Keratinocyte (primary cell): ENCODE measurements around the gene TIMM8A. TPM values are rescaled to one million over a fixed set of nuclear protein-coding genes. Genes with fewer than 3 reads are reported as not detected.

ENCODE experiments used
- DNase-seq: peaks from one replicate; pipeline ENCODE4 v3.0.0-alpha.2; 2011; ENCODE audit warnings: low read depth, missing footprints, low spot score
- FAIRE-seq: peaks from 2 replicates; lab custom pipeline; 2011; peaks lifted over from hg19 to GRCh38; lab: Jason Lieb, UNC
- H2AFZ ChIP-seq: 2 replicates; pipeline ENCODE4 v1.6.0; 2012; ENCODE audit warnings: low read length, control low read depth, inconsistent platforms; ENCODE audit not compliant: control insufficient read depth
- H3K27ac ChIP-seq: 2 replicates; pipeline ENCODE4 v1.5.1; 2011; ENCODE audit warnings: low read length; ENCODE audit not compliant: control insufficient read depth, insufficient read depth
- H3K27me3 ChIP-seq: 3 replicates; pipeline ENCODE4 v1.6.0; 2011; ENCODE audit warnings: low read length; ENCODE audit not compliant: control insufficient read depth, insufficient read depth; ENCODE audit errors: extremely low read depth
- H3K36me3 ChIP-seq, 2 experiments: 2 replicates in 1 of 2; 3 replicates in 1 of 2; pipeline ENCODE4 v1.5.1; 2011; ENCODE audit warnings: low read length in 2 of 2, mild to moderate bottlenecking in 1 of 2; ENCODE audit not compliant: control insufficient read depth in 2 of 2, insufficient read depth in 2 of 2; ENCODE audit errors: extremely low read depth in 1 of 2
- H3K4me1 ChIP-seq: 3 replicates; pipeline ENCODE4 v1.5.1; 2011; ENCODE audit warnings: low read length; ENCODE audit not compliant: control insufficient read depth, insufficient read depth; ENCODE audit errors: extremely low read depth
- H3K4me2 ChIP-seq: 3 replicates; pipeline ENCODE4 v1.6.0; 2011; ENCODE audit warnings: low read depth, low read length; ENCODE audit not compliant: control insufficient read depth, insufficient read depth; ENCODE audit errors: extremely low read depth
- H3K4me3 ChIP-seq, 3 experiments: fragments of 200-600 bp in 1 of 3; sonication (generic) in 1 of 3; 2 replicates in 2 of 3; 3 replicates in 1 of 3; pipeline ENCODE4 v1.5.1; 2011 to 2016; ENCODE audit warnings: low read length in 3 of 3, mild to moderate bottlenecking in 3 of 3, control low read depth in 2 of 3, inconsistent platforms in 1 of 3, low read depth in 1 of 3, mixed read lengths in 1 of 3, mixed run types in 1 of 3, moderate library complexity in 1 of 3; ENCODE audit not compliant: control insufficient read depth in 2 of 3, insufficient read depth in 2 of 3; ENCODE audit errors: extremely low read depth in 1 of 3
- H3K79me2 ChIP-seq: 2 replicates; pipeline ENCODE4 v1.6.0; 2012; ENCODE audit warnings: low read length; ENCODE audit not compliant: control insufficient read depth, insufficient read depth
- H3K9ac ChIP-seq: 3 replicates; pipeline ENCODE4 v1.6.0; 2011; ENCODE audit warnings: low read length; ENCODE audit not compliant: control insufficient read depth, insufficient read depth; ENCODE audit errors: extremely low read depth
- H3K9me1 ChIP-seq: 3 replicates; pipeline ENCODE4 v1.6.0; 2011; ENCODE audit warnings: low read length; ENCODE audit not compliant: control insufficient read depth, insufficient read depth; ENCODE audit errors: extremely low read depth
- H3K9me3 ChIP-seq: 2 replicates; pipeline ENCODE4 v1.5.1; 2012; ENCODE audit warnings: low read depth, low read length; ENCODE audit not compliant: control insufficient read depth
- H4K20me1 ChIP-seq: 3 replicates; pipeline ENCODE4 v1.6.0; 2011; ENCODE audit warnings: low read length; ENCODE audit not compliant: control insufficient read depth, insufficient read depth; ENCODE audit errors: extremely low read depth
- CTCF ChIP-seq, 3 experiments: IDR thresholded peaks in 1 of 3; conservative IDR thresholded peaks in 1 of 3; optimal IDR thresholded peaks in 1 of 3; 2 replicates in 2 of 3; 3 replicates in 1 of 3; pipeline versions ENCODE3 to v1.5.1; 2011; ENCODE audit warnings: low read length in 3 of 3, mild to moderate bottlenecking in 3 of 3, moderate library complexity in 2 of 3, control low read depth in 1 of 3, inconsistent platforms in 1 of 3; ENCODE audit not compliant: insufficient read depth in 2 of 3; ENCODE audit errors: extremely low read depth in 1 of 3
- EZH2 ChIP-seq: IDR thresholded peaks from one replicate; pipeline ENCODE4 v1.6.1; 2012; ENCODE audit warnings: inconsistent platforms, mild to moderate bottlenecking, low read length, moderate library complexity
- dilution Hi-C: fragments of 300-500 bp; cut with MboI; formaldehyde crosslinking; loops from one replicate; pipeline ENCODE4 v1.7.0; 2020; ENCODE audit warnings: low sequenced_read_pairs; ENCODE audit not compliant: extremely low pct_ligation_motif_present
- polyA plus RNA-seq, 5 experiments: library from polyadenylated mRNA; depleted of rRNA in 3 of 5; stranded (reverse) in 3 of 5; stranded (forward) in 1 of 5; unstranded in 1 of 5; fragments of >200 nt; gene quantifications; 1 replicate in 1 of 5; 2 replicates in 3 of 5; 3 replicates in 1 of 5; pipeline versions ENCODE4 v1.2.1 to v1.2.3, GENCODE V29; 2011 to 2012; ENCODE audit warnings: missing spikeins in 2 of 5, low read depth in 1 of 5, low replicate concordance in 1 of 5

The TIMM8A gene
- polyA plus RNA-seq, 1 donor (not counting 4 experiments of a cell fraction or from before 2014, with no cell fraction given), result 17.0 TPM

- H3K9me1 ChIP-seq, result no peaks in the 10 kb centered on the region
- DNase-seq, result no peak
- no peaks in the 10 kb centered on the region for H3K9me3 ChIP-seq
- no peak for FAIRE-seq
- H3K4me1 ChIP-seq, result peaks cover 3% of the 10 kb centered on the region
- dilution Hi-C loops, result no loop called here
- no peaks in the 10 kb centered on the region for H3K27me3 ChIP-seq
- no peaks in the 10 kb centered on the region for H4K20me1 ChIP-seq
- H3K36me3 ChIP-seq, result no peaks in the 10 kb centered on the region
- H3K4me3 ChIP-seq, result peak overlapping the region; percentile 56 to 76 (median 67)
- peak overlapping the region; percentile 84 for H2AFZ ChIP-seq
- peak overlapping the region; percentile 94 for H3K4me2 ChIP-seq
- peak overlapping the region; percentile 68 for H3K9ac ChIP-seq
- peak overlapping the region; percentile 78 for H3K27ac ChIP-seq
- TF ChIP-seq EZH2 (no peak), CTCF (optimal IDR thresholded peaks at IDR 0.05 in 1 of 3, IDR thresholded peaks at IDR 0.05 in 1 of 3, conservative IDR thresholded peaks at IDR 0.05 in 1 of 3; ENCODE audit: extremely low read depth in 1 of 3, insufficient read depth in 2 of 3, low read length in 3 of 3) (no peak)
- peaks cover 25% of the 10 kb centered on the region for H3K79me2 ChIP-seq
These were observed 636 bp upstream of the TIMM8A start for GRCh38 chrX:101349193-101349562.

- Histone ChIP-seq H3K4me2 (peak overlapping the region; percentile 77), H3K4me1 (peaks cover 3% of the 10 kb centered on the region), H3K9me3 (no peaks in the 10 kb centered on the region), H3K4me3 (peak overlapping the region; percentile 56 to 76 (median 67)), H3K27me3 (no peaks in the 10 kb centered on the region), H4K20me1 (no peaks in the 10 kb centered on the region), H3K36me3 (no peaks in the 10 kb centered on the region), H3K9me1 (no peaks in the 10 kb centered on the region), H2AFZ (peak overlapping the region; percentile 40), H3K27ac (peak overlapping the region; percentile 78), H3K79me2 (peaks cover 27% of the 10 kb centered on the region), H3K9ac (peak overlapping the region; percentile 68)
- no peak for FAIRE-seq
- DNase-seq, result no peak
- TF ChIP-seq EZH2 (no peak), CTCF (optimal IDR thresholded peaks at IDR 0.05 in 1 of 3, IDR thresholded peaks at IDR 0.05 in 1 of 3, conservative IDR thresholded peaks at IDR 0.05 in 1 of 3; ENCODE audit: extremely low read depth in 1 of 3, insufficient read depth in 2 of 3, low read length in 3 of 3) (no peak)
- dilution Hi-C loops, result no loop called here
These were observed 587 bp downstream of the TIMM8A start for GRCh38 chrX:101347859-101348451.
